Fibroblast of gingiva (primary cell): ENCODE measurements around the gene NF2.

Source experiments
- DNase-seq: peaks from one replicate; pipeline ENCODE4 v3.0.0-alpha.2; 2011; ENCODE audit warnings: low read depth

Gene NF2

GRCh38 chr22:29702000-29702930 lies 98.8 kb downstream of the NF2 start:
- no peak for DNase-seq

DNA sequence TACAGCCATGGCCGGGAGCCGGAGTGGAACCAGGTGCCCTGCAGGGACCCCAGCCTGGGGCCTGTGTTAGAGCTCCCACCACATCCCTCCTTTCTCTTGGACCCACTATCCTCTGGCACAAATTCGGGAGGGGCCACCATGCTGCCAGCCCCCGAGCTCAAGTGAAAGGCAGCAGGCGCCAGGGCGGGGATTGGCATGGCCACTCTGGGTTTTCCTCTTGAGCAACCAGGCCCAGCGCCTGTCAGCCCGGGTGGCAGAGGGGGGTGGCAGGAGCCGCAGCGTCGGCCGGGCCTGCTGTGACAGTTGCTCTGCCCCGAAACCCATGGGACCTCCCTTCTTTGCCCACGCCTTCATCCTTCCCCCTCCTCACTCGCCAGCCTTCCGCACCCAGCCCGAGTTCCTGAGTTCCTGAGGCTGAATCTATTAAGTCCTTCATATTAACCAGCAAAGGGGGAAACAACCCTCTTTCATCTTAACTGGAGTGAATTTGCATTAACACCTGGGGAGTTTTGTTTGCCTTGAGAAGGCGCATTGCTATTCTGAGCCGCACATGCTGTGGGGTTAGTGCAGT lies 99.6 kb downstream of the NF2 start:
- DNase-seq: no peak

- DNase-seq: no peak
These were observed 100.2 kb downstream of the NF2 start for GRCh38 chr22:29703569-29704195.

GRCh38 chr22:29704528-29705285 lies 101.3 kb downstream of the NF2 start:
- DNase-seq: no peak

- DNase-seq: no peak
These were observed 102.2 kb downstream of the NF2 start for GRCh38 chr22:29705651-29706050.

DNA sequence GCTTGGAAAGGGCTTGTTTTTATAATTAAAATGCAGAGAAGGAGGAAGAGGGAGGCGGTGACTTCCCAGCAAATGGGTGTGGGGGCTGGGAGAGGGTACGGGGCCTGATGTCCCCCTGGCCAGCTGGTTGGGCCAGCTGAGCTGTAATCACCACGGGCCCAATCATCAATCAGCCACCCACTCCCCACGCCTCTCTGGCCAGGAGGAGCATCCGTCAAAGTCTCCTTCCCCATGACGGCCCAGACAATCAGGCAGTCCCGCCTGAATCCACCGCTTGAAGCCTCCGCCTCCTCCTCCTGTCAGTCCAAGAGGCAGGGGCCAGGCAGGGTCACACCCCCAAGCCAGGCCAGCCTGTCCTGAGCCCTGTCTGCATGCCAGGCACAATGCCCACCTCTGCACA lies 103.1 kb downstream of the NF2 start:
- DNase-seq: no peak

DNA sequence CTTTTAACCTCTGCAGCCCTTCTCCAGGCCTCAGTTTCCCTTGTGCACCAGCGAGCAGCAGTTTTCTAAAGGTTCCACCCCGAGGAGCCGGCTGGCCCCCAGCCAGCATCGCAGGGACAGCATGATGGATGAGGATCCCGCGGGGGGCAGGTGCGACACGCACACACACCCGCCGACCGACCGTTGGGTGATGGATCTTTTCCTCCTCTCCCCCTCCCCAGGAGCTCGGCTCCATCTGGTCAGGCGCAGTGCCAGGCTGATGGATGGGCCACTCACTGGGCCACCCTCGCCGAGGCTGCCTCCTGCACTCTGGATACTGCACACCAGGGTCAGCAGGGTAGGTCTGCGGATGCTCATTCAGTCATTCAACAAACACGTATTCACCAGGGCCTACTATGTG lies 103.6 kb downstream of the NF2 start:
- no peak for DNase-seq

DNA sequence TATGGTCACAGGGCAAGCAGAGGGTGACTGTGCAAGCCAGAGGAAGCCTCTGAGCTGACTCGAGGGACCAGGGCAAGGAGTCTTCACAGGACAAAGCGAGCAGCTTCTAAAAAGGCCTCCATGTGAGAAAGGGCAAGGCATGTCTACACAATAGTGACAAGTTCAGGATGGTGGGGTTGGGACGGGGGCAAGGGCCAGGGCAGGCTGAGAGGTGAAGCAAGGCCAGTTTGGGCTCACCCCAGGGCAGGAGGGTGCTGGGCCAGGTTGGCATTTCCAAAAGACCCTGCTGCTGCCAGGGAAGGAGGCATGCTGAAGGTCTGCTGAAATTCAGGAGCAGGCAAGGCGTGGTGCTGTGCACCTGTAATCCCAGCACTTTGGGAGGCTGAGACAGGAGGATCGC lies 104.0 kb downstream of the NF2 start:
- no peak for DNase-seq

DNA sequence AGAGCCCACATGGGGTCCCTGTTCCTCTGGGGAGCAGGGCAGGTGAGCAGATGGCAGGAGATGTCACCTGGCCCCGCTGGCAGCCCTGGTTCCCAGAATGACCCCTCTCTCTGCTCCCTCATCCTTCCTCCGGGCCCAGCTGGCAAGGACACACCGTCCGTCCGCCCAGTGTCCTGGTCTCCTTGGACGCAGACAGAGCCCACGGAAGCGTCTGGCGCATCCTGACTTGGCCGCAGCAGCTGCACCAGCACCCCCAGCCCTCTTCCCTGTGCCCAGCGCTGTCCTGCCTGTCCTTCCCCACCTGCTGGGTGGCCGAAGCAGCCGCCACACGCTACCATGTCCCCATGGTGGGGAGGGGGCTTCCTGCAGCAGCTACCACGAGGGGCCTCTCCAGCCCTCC lies 106.8 kb downstream of the NF2 start:
- no peak for DNase-seq

GRCh38 chr22:29710922-29711593 lies 107.6 kb downstream of the NF2 start:
- DNase-seq: no peak

- no peak for DNase-seq
These were observed 108.7 kb downstream of the NF2 start for GRCh38 chr22:29712119-29712518.

DNA sequence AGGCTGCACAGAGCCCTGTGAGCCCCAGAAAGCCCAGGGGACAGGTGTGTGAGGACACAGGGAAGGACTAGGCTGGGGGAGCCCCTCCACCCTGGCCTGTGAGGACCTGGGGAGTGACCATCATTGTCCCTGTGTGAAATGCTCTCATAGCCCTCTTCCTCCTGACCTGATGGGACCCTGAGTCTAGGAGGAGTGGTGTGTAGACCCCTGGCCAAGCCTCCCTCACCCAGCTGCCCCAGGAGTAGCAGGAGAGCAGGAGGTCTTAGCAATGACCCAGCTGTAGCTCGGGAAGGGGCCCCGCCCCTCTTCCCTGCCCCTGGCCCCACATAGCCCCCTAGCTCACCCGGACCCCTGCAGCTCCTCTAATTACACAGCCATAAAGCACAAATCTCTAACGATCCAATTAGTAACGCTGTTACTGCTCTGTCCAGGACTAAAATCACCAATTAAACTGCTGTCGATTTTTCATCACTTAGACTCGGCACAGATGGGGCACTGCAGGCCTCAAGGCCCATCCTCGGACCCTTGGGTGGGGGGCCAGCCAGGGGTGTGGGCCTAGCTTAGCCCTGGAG lies 109.8 kb downstream of the NF2 start:
- DNase-seq: no peak

DNA sequence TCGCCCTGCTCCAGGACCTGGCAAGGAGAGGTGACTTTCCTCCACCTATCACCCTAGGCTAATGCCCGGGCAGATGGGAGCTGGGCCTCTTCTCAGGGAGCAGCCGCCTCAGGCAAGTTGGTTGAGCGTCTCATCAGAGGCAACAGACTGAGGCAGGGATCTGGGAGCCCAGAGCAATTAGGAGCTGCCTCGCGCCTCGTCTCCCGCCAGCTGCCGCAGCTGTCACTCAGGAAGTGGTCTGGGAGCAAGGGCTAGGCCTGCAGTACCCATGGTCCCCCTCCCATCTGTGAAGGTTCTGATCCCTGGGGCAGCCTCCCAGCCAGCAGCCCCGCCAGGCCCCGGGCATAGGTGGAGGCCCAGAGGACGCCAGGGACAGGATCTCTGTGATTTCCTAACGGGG lies 111.8 kb downstream of the NF2 start:
- no peak for DNase-seq

GRCh38 chr22:29715705-29716104 lies 112.3 kb downstream of the NF2 start:
- no peak for DNase-seq

DNA sequence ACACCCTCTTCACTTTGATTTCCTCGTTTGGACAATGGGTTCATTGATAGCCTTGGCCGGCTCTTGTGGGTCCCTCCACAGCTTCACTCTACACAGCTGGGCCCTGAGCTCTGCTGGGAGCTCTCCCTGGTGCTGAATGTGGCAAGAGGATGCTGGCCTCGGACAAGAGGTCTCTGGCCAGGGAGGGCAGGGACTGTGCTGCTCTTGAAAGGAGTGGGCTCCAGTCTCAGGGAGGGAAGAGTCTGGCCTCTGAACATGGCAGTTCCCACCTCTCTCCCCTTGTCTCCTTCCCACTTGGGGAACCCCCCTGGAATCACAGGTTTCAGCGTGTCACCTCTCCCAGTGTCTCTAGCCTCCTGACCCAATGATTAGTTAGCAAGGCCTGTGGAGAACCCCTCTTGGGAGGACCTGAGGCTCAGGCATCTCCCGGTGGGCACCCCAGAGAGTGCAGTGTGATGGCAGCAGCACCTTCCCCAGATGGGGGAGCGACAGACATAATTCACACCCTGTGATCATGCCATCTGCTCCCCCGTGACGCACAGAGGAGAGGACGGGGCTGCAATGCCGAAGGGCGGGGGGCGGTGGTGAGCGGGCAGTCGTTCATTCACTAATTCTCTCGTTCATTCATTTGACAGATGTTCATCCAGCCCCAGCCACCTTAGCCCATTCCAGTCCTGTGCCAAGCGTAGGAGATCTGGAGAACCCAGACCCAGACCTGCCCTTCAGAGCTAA lies 113.5 kb downstream of the NF2 start:
- DNase-seq: peak; percentile 58

DNA sequence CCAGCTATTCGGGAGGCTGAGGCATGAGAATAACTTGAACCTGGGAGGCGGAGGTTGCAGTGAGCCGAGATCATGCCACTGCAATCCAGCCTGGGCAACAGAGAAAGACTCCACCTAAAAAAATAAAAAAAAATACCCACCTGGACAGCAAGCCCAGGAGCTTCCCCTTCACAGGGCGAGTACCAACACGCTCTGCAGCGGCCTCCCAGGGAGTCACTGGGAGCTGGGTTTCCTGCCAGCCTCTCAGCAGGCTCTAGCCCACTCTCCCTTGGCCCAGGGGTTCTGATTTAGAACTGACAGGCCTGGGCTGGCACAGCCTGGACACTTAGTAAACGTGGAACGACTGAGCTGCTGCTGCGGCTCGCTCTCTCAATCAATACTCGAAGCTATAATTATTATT lies 114.4 kb downstream of the NF2 start:
- no peak for DNase-seq

DNA sequence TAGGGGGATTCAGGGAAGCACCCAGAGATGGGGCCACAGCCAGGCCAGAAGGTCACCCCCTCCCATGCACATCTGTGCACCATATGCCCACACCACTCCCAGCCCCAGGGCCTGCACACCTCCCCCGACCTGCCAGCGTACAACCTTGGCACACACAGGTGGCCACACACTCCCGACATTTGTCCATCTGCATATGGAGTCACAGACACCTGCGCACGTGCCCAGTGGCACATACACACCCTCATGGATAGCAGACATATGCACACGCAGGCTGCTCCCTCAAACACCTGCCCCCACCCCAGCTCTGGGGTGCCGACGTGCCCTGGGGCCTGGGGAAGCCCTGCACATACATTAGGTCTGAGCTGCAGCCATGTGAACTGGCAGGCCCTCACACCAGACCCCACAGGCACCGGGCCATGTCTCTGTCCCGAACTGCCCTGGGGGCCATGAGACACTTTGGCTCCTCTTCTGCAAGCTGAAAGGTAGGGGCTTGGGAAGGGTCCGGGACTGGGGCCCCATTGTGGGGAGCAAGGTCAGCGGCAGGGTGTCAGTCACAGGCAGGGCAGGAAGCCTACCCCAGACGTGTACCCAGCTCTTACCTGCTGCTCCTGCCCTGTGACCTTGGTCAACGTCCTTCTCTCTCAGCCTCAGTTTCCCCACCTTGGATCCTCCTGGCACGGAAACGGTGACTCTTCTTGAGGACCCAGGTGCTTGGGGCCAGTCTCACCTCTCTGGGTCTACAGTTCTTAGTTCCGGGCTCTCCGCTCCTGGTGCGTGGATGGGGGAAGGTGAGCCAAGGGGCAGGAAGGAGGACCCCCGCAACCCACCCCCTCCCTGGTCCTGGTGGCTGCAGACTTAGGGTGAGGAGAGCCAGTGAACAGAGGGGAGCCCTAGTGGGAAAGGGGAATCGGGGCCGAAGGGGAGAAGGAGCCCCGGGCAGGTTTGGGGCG lies 115.8 kb downstream of the NF2 start:
- no peak for DNase-seq

DNA sequence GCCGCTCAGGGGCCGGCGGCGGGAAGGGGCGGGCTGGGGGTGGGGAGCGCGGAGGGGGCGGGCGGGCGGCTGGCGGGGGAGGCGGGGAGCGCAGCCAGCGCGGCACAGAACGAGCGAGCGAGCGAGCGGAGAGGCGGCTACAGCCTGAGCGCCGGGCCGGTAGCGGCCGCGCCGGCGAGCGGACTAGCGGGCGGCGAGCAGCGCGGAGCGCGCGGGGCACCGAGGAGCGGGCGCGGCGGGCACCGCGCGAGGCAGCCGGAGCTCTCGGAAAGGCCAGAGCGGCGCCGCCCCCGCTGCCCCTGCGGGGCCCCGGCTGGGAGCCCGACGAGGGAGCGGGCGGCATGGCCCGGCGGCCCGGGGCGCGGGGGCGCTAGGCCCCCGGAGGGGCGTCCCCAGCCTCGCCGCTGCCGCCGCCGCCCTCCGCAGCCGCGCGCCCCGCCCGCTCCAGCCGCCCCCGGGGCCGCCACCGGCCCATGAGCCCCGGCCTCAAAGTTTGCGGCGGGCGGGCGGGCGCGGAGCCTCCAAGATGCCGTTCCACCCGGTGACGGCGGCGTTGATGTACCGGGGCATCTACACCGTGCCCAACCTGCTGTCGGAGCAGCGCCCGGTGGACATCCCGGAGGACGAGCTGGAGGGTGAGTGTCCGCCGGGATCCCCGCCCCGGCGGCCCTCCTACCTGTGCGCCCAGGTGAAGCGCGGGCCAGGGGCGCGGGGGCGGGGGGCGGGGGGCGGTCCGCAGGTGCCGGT lies 116.6 kb downstream of the NF2 start, which contains the start of gene CABP7:
CABP7 (plus strand) TSS at position 105 of the 747 bp plus-strand sequence; CDS start at position 527, 422 bp downstream.
- DNase-seq: no peak

- no peak for DNase-seq
These were observed 117.4 kb downstream of the NF2 start for GRCh38 chr22:29720811-29721323.
